PFSK-1 (cell line): Measurements from ENCODE around the gene ANGPTL8.

Experiments used
- POLR2AphosphoS5 ChIP-seq: IDR thresholded peaks from 2 replicates; pipeline ENCODE4 v1.6.1; 2012; ENCODE audit warnings: low read depth, mild to moderate bottlenecking, control low read depth, low read length, moderate library complexity
- TAF1 ChIP-seq: IDR thresholded peaks from 2 replicates; pipeline ENCODE4 v1.6.1; 2012; ENCODE audit warnings: low read length, control low read depth, borderline replicate concordance; ENCODE audit not compliant: insufficient read depth

GRCh38 chr19:11268783-11269267 is 29.4 kb downstream of the ANGPTL8 start:
- TF ChIP-seq TAF1 (peak; percentile 22; the same call in 1 of the 2 replicates), POLR2AphosphoS5 (peak; percentile 43; the same call in 1 of the 2 replicates)
